Bronchial smooth muscle cell (primary cell): ENCODE results near the gene MIER2. TPM values are rescaled to one million over a fixed set of nuclear protein-coding genes. Genes with fewer than 3 reads are reported as not detected.

Source experiments
- total RNA-seq: library from RNA; depleted of rRNA; stranded (reverse); fragments of >200 nt; gene quantifications from 2 replicates; pipeline ENCODE4 v1.2.1, GENCODE V29; 2014

Gene MIER2
- 9.5 and 26.4 TPM in 2 replicates for total RNA-seq

GRCh38 chr19:344625-345319, at the start of gene MIER2:
Gene MIER2, minus strand, starts transcription at chr19:344796. Its CDS starts 14 bp downstream, at chr19:344782.

DNA sequence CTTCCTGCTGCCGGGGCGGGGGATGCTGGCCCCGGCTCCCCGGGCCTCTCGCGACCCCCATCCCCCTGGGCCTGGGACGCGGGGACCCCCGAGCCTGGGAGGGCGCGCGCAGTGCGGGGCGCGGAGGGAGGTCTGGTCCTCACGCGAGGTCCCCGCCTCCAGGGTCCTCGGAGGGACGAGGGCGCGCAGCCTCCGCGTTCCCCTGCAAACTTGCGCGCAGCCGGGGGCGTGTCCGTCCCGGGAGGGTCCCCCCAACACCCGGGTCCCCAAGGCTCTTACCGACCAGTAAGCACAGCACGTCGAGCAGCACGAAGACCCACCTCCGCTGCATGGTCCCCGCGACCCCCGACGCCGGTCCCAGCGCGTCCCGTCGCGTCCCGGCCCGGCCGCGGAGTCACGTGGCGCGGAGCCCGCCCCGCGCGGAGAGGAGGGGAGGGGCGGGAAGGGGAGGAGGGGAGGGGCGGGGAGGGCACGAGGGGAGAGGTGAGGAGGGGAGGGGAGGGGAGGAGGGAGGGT, 53.5 kb downstream of the MIER2 start, which contains the start of gene PLPP2:
TSS of gene PLPP2 (minus strand) at position 398 of the 516 bp plus-strand sequence. CDS start at position 331, 67 bp downstream.

Other genes starting within 250 kb of the MIER2 start
- not detected in 2 replicates for gene OR4F17, start 237.7 kb downstream of the MIER2 start, total RNA-seq
- gene PLPP2, start 53.4 kb downstream of the MIER2 start, total RNA-seq: 11.1 and 37.5 TPM in 2 replicates
- under 0.01 and 0.09 TPM in 2 replicates for gene C2CD4C, start 64.4 kb upstream of the MIER2 start, total RNA-seq
- gene SHC2, start 116.2 kb upstream of the MIER2 start, total RNA-seq: 1.7 and 2.5 TPM in 2 replicates
- gene MADCAM1, start 151.7 kb upstream of the MIER2 start, total RNA-seq: under 0.01 TPM in 1 of 2 replicates, not detected in the other
- 33.4 and 50.4 TPM in 2 replicates for gene TPGS1, start 162.7 kb upstream of the MIER2 start, total RNA-seq
- 61.3 and 76.7 TPM in 2 replicates for gene CDC34, start 187.0 kb upstream of the MIER2 start, total RNA-seq
- not detected in 2 replicates for gene GZMM, start 199.3 kb upstream of the MIER2 start, total RNA-seq
- 256 and 287 TPM in 2 replicates for gene BSG, start 227.8 kb upstream of the MIER2 start, total RNA-seq
- gene HCN2, start 245.1 kb upstream of the MIER2 start, total RNA-seq: 1.5 and 1.6 TPM in 2 replicates